H1 (cell line): ENCODE data around the gene BRCC3. TPM values are rescaled to one million over a fixed set of nuclear protein-coding genes. Genes with fewer than 3 reads are reported as not detected.

Experiments
- CHD7 ChIP-seq: fragments of 300-600 bp; sonication (generic); IDR thresholded peaks from 2 replicates; pipeline ENCODE4 v1.7.1; 2012; ENCODE audit warnings: low read length, moderate library complexity, mild to moderate bottlenecking, inconsistent platforms; ENCODE audit not compliant: insufficient replicate concordance
- polyA plus RNA-seq, 7 experiments: library from polyadenylated mRNA; depleted of rRNA in 3 of 7; stranded (reverse) in 5 of 7; unstranded in 2 of 7; fragments of >200 nt in 5 of 7; fragments of 200-250 nt in 2 of 7; gene quantifications; 1 replicate in 5 of 7; 2 replicates in 1 of 7; 4 replicates in 1 of 7; pipeline versions ENCODE4 v1.2.1 to v1.2.3, GENCODE V29; 2011 to 2013; ENCODE audit warnings: missing spikeins in 2 of 7, mixed read lengths in 2 of 7
- total RNA-seq: library from RNA; stranded (reverse); fragmentation: NEBNext Ultra II Directional; extraction: Animal tissue kit (Norgen Biotek cat#: 25700); gene quantifications from 2 replicates; pipeline ENCODE4 v1.2.1, GENCODE V29; 2021

The BRCC3 gene
- total and polyA plus RNA-seq, 2 of the 8 experiments (the other 6 are each of a cell fraction or from before 2014, with no cell fraction given) = 13.1 to 23.2 TPM

GRCh38 chrX:155071694-155072280 lies 479 bp downstream of the BRCC3 start (continued):
- no peak for TF ChIP-seq CHD7
- TF ChIP-seq, all 59 proteins: peak for 0
